Trophoblast cell (in vitro differentiated cells and primary cell): ENCODE results near the gene MACROD2.

Experiments
- DNase-seq, 2 donors: peaks; one replicate each; pipeline ENCODE4 v3.0.0-alpha.2; 2016
- H2AFZ ChIP-seq: 2 replicates; pipeline ENCODE4 v1.6.1; 2013; ENCODE audit warnings: low read length, moderate library complexity, mild to moderate bottlenecking; ENCODE audit not compliant: insufficient read depth, poor library complexity
- H2AK5ac ChIP-seq: 2 replicates; pipeline ENCODE4 v1.6.1; 2013; ENCODE audit warnings: mild to moderate bottlenecking, low read length
- H2BK120ac ChIP-seq: 2 replicates; pipeline ENCODE4 v1.6.1; 2013; ENCODE audit warnings: low read length, mild to moderate bottlenecking, moderate library complexity; ENCODE audit not compliant: insufficient read depth, poor library complexity
- H2BK12ac ChIP-seq: 2 replicates; pipeline ENCODE4 v1.6.1; 2013; ENCODE audit warnings: mild to moderate bottlenecking, low read length, moderate library complexity
- H2BK5ac ChIP-seq: 2 replicates; pipeline ENCODE4 v1.6.1; 2013; ENCODE audit warnings: low read length, low read depth, moderate library complexity, mild to moderate bottlenecking; ENCODE audit not compliant: poor library complexity
- H3K14ac ChIP-seq: 2 replicates; pipeline ENCODE4 v1.6.1; 2013; ENCODE audit warnings: mild to moderate bottlenecking, low read length
- H3K18ac ChIP-seq: 2 replicates; pipeline ENCODE4 v1.6.1; 2013; ENCODE audit warnings: mild to moderate bottlenecking, low read length
- H3K23ac ChIP-seq: 2 replicates; pipeline ENCODE4 v1.6.1; 2013; ENCODE audit warnings: low read length
- H3K27ac ChIP-seq: 2 replicates; pipeline ENCODE4 v1.5.1; 2013; ENCODE audit warnings: low read depth, mild to moderate bottlenecking, inconsistent platforms, low read length, moderate library complexity
- H3K27me3 ChIP-seq: 2 replicates; pipeline ENCODE4 v1.6.1; 2013; ENCODE audit warnings: inconsistent platforms, mild to moderate bottlenecking, low read length, moderate library complexity; ENCODE audit not compliant: insufficient read depth
- H3K36me3 ChIP-seq, 2 experiments: 1 replicate in 1 of 2; 2 replicates in 1 of 2; pipeline ENCODE4 v1.6.1; 2013; ENCODE audit warnings: low read length in 2 of 2, mild to moderate bottlenecking in 2 of 2, moderate library complexity in 1 of 2; ENCODE audit not compliant: insufficient read depth in 2 of 2, control insufficient read depth in 1 of 2
- H3K4ac ChIP-seq: 2 replicates; pipeline ENCODE4 v1.6.1; 2013; ENCODE audit warnings: low read depth, mild to moderate bottlenecking, low read length, moderate library complexity
- H3K4me1 ChIP-seq, 2 experiments: 1 replicate in 1 of 2; 2 replicates in 1 of 2; pipeline ENCODE4 v1.6.1; 2013; ENCODE audit warnings: low read length in 2 of 2, mild to moderate bottlenecking in 2 of 2, moderate library complexity in 1 of 2; ENCODE audit not compliant: insufficient read depth in 2 of 2, control insufficient read depth in 1 of 2
- H3K4me2 ChIP-seq: 2 replicates; pipeline ENCODE4 v1.6.1; 2013; ENCODE audit warnings: inconsistent platforms, mild to moderate bottlenecking, low read length, moderate library complexity
- H3K4me3 ChIP-seq: 2 replicates; pipeline ENCODE4 v1.5.1; 2013; ENCODE audit warnings: mild to moderate bottlenecking, low read depth, low read length, inconsistent platforms
- H3K79me1 ChIP-seq: one replicate; pipeline ENCODE4 v1.6.1; 2013; ENCODE audit warnings: low read length
- H3K79me2 ChIP-seq: 2 replicates; pipeline ENCODE4 v1.6.1; 2013; ENCODE audit warnings: low read length, mild to moderate bottlenecking; ENCODE audit not compliant: control insufficient read depth, insufficient read depth, poor library complexity
- H3K9ac ChIP-seq: 2 replicates; pipeline ENCODE4 v1.6.1; 2013; ENCODE audit warnings: mild to moderate bottlenecking, low read length
- H3K9me3 ChIP-seq: 2 replicates; pipeline ENCODE4 v1.6.1; 2013; ENCODE audit warnings: low read depth, mild to moderate bottlenecking, control low read depth, inconsistent platforms, low read length; ENCODE audit not compliant: insufficient read depth
- H4K12ac ChIP-seq: 2 replicates; pipeline ENCODE4 v1.6.1; 2013; ENCODE audit warnings: low read depth, mild to moderate bottlenecking, low read length, moderate library complexity
- H4K8ac ChIP-seq: 2 replicates; pipeline ENCODE4 v1.6.1; 2013; ENCODE audit warnings: low read depth, mild to moderate bottlenecking, low read length, moderate library complexity
- H4K91ac ChIP-seq: one replicate; pipeline ENCODE4 v1.6.1; 2013; ENCODE audit warnings: low read depth, mild to moderate bottlenecking, low read length, moderate library complexity
- WGBS: extraction: QIAGEN DNeasy Blood & Tissue Kit; methylation state at CpG from one replicate; pipeline ENCODE4 v1.1.7; 2013; ENCODE audit warnings: missing lambda C conversion rate; ENCODE audit not compliant: insufficient read length, insufficient coverage; ENCODE audit errors: extremely low coverage; 5-methylcytosine and 5-hydroxymethylcytosine counted together

Gene MACROD2

DNA sequence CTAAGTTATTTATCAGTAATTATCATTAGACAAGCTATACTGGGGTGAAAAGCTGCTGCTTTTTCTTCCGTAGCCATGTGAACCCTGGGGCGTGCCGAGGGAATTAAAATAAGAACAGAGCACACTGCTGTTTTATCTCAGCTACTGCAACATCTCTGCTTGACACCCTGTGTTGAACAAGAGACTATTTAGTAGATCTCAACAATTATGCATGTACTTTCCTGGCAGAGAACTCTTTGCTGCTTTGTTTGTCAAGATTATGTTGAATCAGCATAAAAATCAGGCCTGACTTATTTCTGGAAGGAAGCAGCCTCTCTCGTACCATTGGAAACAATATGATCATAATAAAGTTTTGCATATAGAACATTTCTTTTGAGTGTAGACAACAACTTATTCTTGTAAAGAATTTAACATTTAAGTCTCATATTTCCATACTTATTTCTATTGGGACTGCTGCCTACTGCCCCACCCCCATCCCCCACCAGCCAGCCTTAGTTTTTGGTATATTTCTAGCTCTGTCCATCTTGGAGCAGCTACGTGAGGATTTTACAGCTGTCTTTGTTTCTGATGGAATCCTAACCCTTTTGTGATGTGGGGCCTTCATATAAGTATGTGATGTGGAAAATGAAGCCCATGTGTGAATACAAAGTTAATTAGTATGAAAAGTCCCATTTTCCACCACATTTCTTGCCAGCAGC is 1566.5 kb downstream of the MACROD2 start:
- Histone ChIP-seq H3K4me3 (no peak overlapping the region), H3K79me1 (no peaks in the 10 kb centered on the region)

DNA sequence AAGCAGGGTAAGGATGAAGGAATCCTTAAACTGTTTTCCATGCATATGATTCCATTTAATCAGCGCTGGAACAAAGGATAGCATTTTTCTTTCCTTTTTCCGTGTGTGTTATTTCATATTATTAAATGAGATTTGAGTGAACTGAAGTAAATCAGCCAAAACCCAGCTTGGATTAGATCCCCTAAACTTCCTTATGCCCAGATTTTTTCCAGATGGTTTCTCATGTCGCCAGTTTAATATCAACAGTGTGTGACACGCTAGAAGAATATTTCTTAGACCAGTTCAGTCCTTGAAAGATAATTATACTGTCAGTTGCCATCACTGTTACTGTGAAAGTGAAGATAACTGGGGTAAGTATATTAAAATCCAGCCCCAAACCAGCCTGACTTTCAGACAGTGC is 1568.5 kb downstream of the MACROD2 start:
- Histone ChIP-seq H3K4me2 (no peak overlapping the region), H3K79me1 (no peaks in the 10 kb centered on the region), H3K9ac (no peak overlapping the region), H2BK12ac (no peak overlapping the region), H2AK5ac (no peak overlapping the region), H2BK5ac (no peak overlapping the region), H3K23ac (no peak overlapping the region), H4K8ac (no peak overlapping the region), H3K18ac (no peak overlapping the region), H3K14ac (no peak overlapping the region), H3K9me3 (no peaks in the 10 kb centered on the region), H4K91ac (no peak overlapping the region), H3K79me2 (no peaks in the 10 kb centered on the region), H2AFZ (no peak overlapping the region), H3K4ac (no peak overlapping the region), H3K4me3 (no peak overlapping the region), H4K12ac (no peak overlapping the region), H3K27me3 (no peaks in the 10 kb centered on the region), H2BK120ac (no peak overlapping the region), H3K4me1 (no peaks in the 10 kb centered on the region), H3K27ac (no peak overlapping the region), H3K36me3 (no peaks in the 10 kb centered on the region)
- DNase-seq: no peak
- no CpG with 5 or more reads among the region's 4 CpGs for WGBS

More for the DNA sequence above, 1566.5 kb downstream of the MACROD2 start:
- H3K14ac ChIP-seq: no peak overlapping the region
- no peak overlapping the region for H2BK120ac ChIP-seq
- no peak overlapping the region for H3K9ac ChIP-seq
- H3K4me1 ChIP-seq: no peaks in the 10 kb centered on the region
- H3K9me3 ChIP-seq: no peaks in the 10 kb centered on the region
- H3K36me3 ChIP-seq: no peaks in the 10 kb centered on the region
- no peak overlapping the region for H3K4ac ChIP-seq
- H4K91ac ChIP-seq: no peak overlapping the region
- H3K27me3 ChIP-seq: no peaks in the 10 kb centered on the region
- no peak overlapping the region for H3K23ac ChIP-seq
- H2BK12ac ChIP-seq: no peak overlapping the region
- no peak overlapping the region for H2BK5ac ChIP-seq
- H2AK5ac ChIP-seq: no peak overlapping the region
- no peak overlapping the region for H3K4me2 ChIP-seq
- H3K79me2 ChIP-seq: no peaks in the 10 kb centered on the region
- no peak overlapping the region for H3K27ac ChIP-seq
- DNase-seq: no peak
- no peak overlapping the region for H4K8ac ChIP-seq
- H4K12ac ChIP-seq: no peak overlapping the region
- no peak overlapping the region for H3K18ac ChIP-seq
- no CpG with 5 or more reads among the region's 5 CpGs for WGBS
- no peak overlapping the region for H2AFZ ChIP-seq

DNA sequence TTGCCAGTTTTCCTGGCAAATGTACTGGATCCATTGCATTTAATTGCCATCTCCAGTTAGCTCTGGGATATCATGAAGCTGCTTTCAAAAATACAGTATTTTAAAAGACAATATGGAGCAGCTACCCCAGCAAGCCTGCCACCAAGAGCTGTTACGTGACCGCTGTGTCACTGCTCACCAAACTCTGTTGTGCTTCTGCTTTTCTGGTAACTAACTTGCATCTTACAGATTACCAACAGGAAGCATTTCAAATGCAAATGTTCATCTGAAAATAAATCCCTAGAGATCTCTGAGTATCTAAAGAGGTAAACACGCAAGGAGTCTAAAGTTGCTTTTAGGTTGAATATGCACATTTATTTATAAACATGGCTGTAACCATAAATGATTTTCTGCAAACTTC is 1569.7 kb downstream of the MACROD2 start:
- no peak overlapping the region for H2AK5ac ChIP-seq
- H3K14ac ChIP-seq: no peak overlapping the region
- no peak overlapping the region for H3K4me2 ChIP-seq
- H3K23ac ChIP-seq: no peak overlapping the region
- H2BK5ac ChIP-seq: no peak overlapping the region
- H3K4me1 ChIP-seq: no peaks in the 10 kb centered on the region
- DNase-seq: no peak
- no CpG with 5 or more reads among the region's 3 CpGs for WGBS
- H3K18ac ChIP-seq: no peak overlapping the region
- no peaks in the 10 kb centered on the region for H3K27me3 ChIP-seq
- H3K9ac ChIP-seq: no peak overlapping the region
- H3K79me1 ChIP-seq: no peaks in the 10 kb centered on the region
- no peak overlapping the region for H4K8ac ChIP-seq
- no peak overlapping the region for H2BK12ac ChIP-seq
- H3K79me2 ChIP-seq: no peaks in the 10 kb centered on the region
- no peak overlapping the region for H4K91ac ChIP-seq
- no peak overlapping the region for H2AFZ ChIP-seq
- no peak overlapping the region for H3K4ac ChIP-seq
- H3K4me3 ChIP-seq: no peak overlapping the region
- H3K9me3 ChIP-seq: no peaks in the 10 kb centered on the region
- no peak overlapping the region for H2BK120ac ChIP-seq
- H4K12ac ChIP-seq: no peak overlapping the region
- H3K27ac ChIP-seq: no peak overlapping the region
- H3K36me3 ChIP-seq: no peaks in the 10 kb centered on the region

DNA sequence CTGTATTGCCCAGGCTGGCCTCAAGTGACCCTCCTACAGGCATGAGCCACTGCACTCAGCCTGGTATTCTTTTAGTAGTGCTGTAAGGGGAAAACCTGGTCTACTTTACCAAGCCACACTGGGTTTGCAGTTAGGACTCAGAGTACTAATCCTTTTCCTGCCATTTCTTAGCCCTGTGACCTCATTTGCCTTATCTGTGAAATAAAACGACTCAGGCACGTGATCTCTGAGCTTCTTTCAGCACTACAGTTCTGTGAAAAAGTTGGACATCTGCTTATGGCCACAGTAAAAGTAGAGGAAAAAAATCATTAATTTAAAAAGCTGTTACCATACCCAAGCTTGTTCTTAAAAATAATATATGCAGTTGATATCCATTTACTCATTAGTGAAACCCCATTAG is 1570.5 kb downstream of the MACROD2 start:
- Histone ChIP-seq H3K79me2 (no peaks in the 10 kb centered on the region), H3K27me3 (no peaks in the 10 kb centered on the region), H3K9me3 (no peaks in the 10 kb centered on the region), H3K4me2 (no peak overlapping the region), H3K14ac (no peak overlapping the region), H3K4me1 (no peaks in the 10 kb centered on the region), H4K91ac (no peak overlapping the region), H2BK120ac (no peak overlapping the region), H4K8ac (no peak overlapping the region), H3K18ac (no peak overlapping the region), H3K36me3 (no peaks in the 10 kb centered on the region), H3K9ac (no peak overlapping the region), H2BK12ac (no peak overlapping the region), H4K12ac (no peak overlapping the region), H2AK5ac (no peak overlapping the region), H3K4ac (no peak overlapping the region), H3K23ac (no peak overlapping the region), H3K79me1 (no peaks in the 10 kb centered on the region), H2BK5ac (no peak overlapping the region), H3K4me3 (no peak overlapping the region), H3K27ac (no peak overlapping the region), H2AFZ (no peak overlapping the region)
- no CpG with 5 or more reads among the region's 2 CpGs for WGBS
- DNase-seq: no peak
